Ovary (tissue), 9 donors: ENCODE results near the gene CELA2A. TPM values are rescaled to one million over a fixed set of nuclear protein-coding genes. Genes with fewer than 3 reads are reported as not detected.

ENCODE experiments used
- DNase-seq, 5 donors: peaks; one replicate each; pipeline ENCODE4 v3.0.0-alpha.2; 2019 to 2020
- H3K27ac ChIP-seq, 2 donors: fragments of 200-600 bp; one replicate each; pipeline versions ENCODE4 v1.5.1 to v1.8.0; 2019 to 2022
- H3K27me3 ChIP-seq: fragments of 200-600 bp; one replicate; pipeline ENCODE4 v1.8.0; 2022
- H3K36me3 ChIP-seq: fragments of 200-600 bp; sonication (generic); one replicate; pipeline ENCODE4 v1.5.1; 2019
- H3K4me1 ChIP-seq: one replicate; pipeline ENCODE4 v1.8.1; 2013; ENCODE audit warnings: mild to moderate bottlenecking, moderate library complexity; ENCODE audit not compliant: insufficient read depth
- H3K4me3 ChIP-seq: fragments of 200-600 bp; sonication (generic); one replicate; pipeline ENCODE4 v1.5.1; 2017
- H3K9me3 ChIP-seq, 2 donors: fragments of 200-600 bp in 1 of 2; sonication (generic) in 1 of 2; one replicate each; pipeline versions ENCODE4 v1.5.1 to v1.8.1; 2013 to 2019; ENCODE audit warnings: mild to moderate bottlenecking in 1 of 2, moderate library complexity in 1 of 2
- EP300 ChIP-seq: sonication (generic); formaldehyde crosslinking; IDR thresholded peaks from one replicate; pipeline ENCODE4 v1.6.1; 2017; ENCODE audit warnings: antibody characterized with exemption
- POLR2A ChIP-seq: fragments of 450-650 bp; IDR thresholded peaks from one replicate; pipeline ENCODE4 v1.6.1; 2017; ENCODE audit warnings: antibody characterized with exemption, mild to moderate bottlenecking, moderate library complexity
- WGBS, 3 donors: extraction: QIAGEN DNeasy Blood & Tissue Kit in 1 of 3; methylation state at CpG; one replicate each; pipeline versions ENCODE4 v1.1.5 to v1.1.7; 2013 to 2017; 5-methylcytosine and 5-hydroxymethylcytosine counted together
- intact Hi-C, 4 donors: fragments of 100-400 bp; cut with DNase I; formaldehyde crosslinking; loops; one replicate each; pipeline versions ENCODE4 v1.11.0 to v1.15.1; 2022 to 2023
- polyA plus RNA-seq, 2 donors: library from polyadenylated mRNA; stranded (reverse); fragments of 200-250 nt in 1 of 2; fragments of 350-450 nt in 1 of 2; fragmentation: Illumina TruSeq in 1 of 2; extraction: RNeasy Lipid Tissue Mini Kit (QIAGEN cat#74804) in 1 of 2; gene quantifications; one replicate each; pipeline ENCODE4 v1.2.3, GENCODE V29; 2013 to 2014
- total RNA-seq, 7 donors: library from RNA; depleted of rRNA in 2 of 7; stranded (reverse); fragments of >200 nt in 2 of 7; fragmentation: NEBNext Ultra II Directional in 3 of 7; extraction: Animal tissue kit (Norgen Biotek cat#: 25700) in 3 of 7; gene quantifications; one replicate each; pipeline versions ENCODE4 v1.1.0 to v1.2.4, GENCODE V29; 2016 to 2023
- TF ChIP-seq, protein P1 (sequence below), 3 donors: fragments of 450-650 bp in 2 of 3; fragments of 200-600 bp in 1 of 3; IDR thresholded peaks; one replicate each; pipeline versions ENCODE4 v1.5.1 to v1.8.0; 2016 to 2022; ENCODE audit warnings: antibody characterized with exemption in 3 of 3, mild to moderate bottlenecking in 1 of 3
- donor health status: DM: no; HTN: no; CAD: no; lungs with moderate emphysema.
- donor health status: DM: no; HTN: no; CAD: no.
- donor health status: Bipolar disorder and iron deficiency.
- donor health status: DM: yes; HTN: yes; CAD: no.
- donor health status: DM: no; HTN: no; CAD: no.
- donor health status: DM: yes; HTN: yes; CAD: no.

The CELA2A gene
- total and polyA plus RNA-seq, 9 donors, result 0.92 to 9.4 (median 5.0) TPM; not detected in 5

DNA sequence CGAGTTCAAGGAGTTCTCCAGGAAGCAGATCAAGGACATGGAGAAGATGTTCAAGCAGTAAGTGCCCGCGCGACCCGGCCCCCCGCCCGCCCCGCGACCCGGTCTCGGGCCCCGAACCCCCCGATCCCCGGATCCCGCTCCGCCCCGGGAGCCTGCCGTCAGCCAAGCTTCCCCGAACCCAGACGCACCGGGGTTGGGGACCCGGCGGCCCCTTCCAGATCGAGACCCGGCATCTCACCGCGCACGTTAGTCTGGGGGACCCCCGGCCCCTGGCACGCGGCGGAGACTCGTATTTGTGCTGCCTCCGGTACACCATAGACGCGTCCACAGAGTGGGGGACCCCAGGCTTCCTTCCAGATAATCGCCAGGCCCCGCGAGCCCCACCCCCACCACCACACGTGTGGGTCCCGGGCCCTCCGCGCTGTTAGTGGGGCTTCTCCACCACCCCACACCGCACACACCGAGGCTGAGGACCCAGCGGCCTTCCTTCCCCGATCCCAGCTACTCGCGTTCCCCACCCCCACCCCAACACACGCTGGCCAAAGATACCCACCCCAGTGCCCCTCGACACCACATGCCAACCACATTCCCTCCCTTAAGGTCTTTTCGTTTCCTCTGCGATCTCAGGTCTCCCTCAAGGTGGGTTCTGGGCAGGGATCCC, 46.2 kb upstream of the CELA2A start:
- Histone ChIP-seq H3K4me1 (peaks cover 10% of the 10 kb centered on the region), H3K4me3 (peak overlapping the region; percentile 74), H3K36me3 (no peaks in the 10 kb centered on the region), H3K27ac (peak overlapping the region in 1 of 2 donors; percentile 55), H3K27me3 (no peaks in the 10 kb centered on the region), H3K9me3 (no peaks in the 10 kb centered on the region)
- TF ChIP-seq POLR2A (no peak), EP300 (no peak)
- TF ChIP-seq, protein P1, sequence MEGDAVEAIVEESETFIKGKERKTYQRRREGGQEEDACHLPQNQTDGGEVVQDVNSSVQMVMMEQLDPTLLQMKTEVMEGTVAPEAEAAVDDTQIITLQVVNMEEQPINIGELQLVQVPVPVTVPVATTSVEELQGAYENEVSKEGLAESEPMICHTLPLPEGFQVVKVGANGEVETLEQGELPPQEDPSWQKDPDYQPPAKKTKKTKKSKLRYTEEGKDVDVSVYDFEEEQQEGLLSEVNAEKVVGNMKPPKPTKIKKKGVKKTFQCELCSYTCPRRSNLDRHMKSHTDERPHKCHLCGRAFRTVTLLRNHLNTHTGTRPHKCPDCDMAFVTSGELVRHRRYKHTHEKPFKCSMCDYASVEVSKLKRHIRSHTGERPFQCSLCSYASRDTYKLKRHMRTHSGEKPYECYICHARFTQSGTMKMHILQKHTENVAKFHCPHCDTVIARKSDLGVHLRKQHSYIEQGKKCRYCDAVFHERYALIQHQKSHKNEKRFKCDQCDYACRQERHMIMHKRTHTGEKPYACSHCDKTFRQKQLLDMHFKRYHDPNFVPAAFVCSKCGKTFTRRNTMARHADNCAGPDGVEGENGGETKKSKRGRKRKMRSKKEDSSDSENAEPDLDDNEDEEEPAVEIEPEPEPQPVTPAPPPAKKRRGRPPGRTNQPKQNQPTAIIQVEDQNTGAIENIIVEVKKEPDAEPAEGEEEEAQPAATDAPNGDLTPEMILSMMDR (IDR thresholded peaks at IDR 0.05), result no peak
- intact Hi-C loops, result no loop called here
- 2% methylated on average over 29 to 53 of the region's 53 CpGs for WGBS, 3 donors
- DNase-seq, result peak in 2 of 5 donors; percentile 28 to 34

DNA sequence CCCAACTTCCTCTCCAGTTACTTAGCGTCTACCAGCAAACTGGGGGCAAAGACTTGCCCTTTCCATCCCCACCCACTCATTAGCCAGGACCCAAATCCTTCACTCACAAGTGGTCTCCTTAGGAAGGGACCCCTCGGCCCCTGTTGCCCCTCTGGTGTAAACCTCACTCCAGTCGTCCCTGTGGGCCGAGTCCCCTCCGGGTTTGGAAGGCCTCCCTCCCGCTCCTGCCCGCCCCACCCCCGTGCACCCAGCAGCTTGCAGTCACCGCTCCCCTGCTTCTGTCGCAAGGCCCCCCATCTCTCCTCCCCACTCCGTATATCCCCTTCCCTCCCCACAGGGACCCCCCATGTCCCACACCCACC, 45.7 kb upstream of the CELA2A start:
- Histone ChIP-seq H3K4me3 (peak overlapping the region; percentile 74), H3K27ac (no peak overlapping the region), H3K36me3 (no peaks in the 10 kb centered on the region), H3K9me3 (no peaks in the 10 kb centered on the region), H3K27me3 (no peaks in the 10 kb centered on the region), H3K4me1 (peaks cover 10% of the 10 kb centered on the region)
- 21 to 31% (median 27%) methylated on average over 11 of the region's 11 CpGs for WGBS, 3 donors
- TF ChIP-seq EP300 (no peak), POLR2A (no peak)
- TF ChIP-seq, protein P1 (IDR thresholded peaks at IDR 0.05), result no peak
- intact Hi-C loops, result no loop called here
- peak in 2 of 5 donors; percentile 23 to 39 for DNase-seq

DNA sequence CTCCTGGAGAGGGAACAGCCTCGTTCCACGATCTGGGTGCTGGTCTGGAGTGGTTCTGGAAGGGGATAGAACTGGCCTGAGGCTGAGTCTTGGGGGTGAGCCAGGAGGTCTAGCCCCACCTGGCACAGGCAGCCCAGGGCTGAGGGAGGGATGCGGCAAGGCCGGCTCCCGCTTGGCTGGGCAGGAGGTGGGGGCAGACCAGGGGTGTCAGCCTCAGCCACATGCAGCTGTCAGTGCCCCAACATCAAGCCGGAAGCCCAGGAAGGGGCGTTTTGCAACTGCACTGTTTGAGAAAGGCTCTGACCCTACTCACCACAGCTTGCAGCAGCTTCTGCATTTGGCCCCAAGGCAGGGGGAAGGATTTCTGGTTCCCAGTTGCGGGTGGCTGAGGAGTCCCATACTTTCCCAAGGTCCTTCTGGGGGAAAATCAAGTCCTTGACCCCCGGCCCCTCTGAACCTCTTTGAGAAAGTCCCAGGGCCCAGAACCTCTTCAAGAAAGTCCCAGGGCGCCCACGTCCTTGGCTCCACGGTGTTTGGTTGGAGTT, 44.9 kb upstream of the CELA2A start:
- peaks cover 17% of the 10 kb centered on the region for H3K4me1 ChIP-seq

DNA sequence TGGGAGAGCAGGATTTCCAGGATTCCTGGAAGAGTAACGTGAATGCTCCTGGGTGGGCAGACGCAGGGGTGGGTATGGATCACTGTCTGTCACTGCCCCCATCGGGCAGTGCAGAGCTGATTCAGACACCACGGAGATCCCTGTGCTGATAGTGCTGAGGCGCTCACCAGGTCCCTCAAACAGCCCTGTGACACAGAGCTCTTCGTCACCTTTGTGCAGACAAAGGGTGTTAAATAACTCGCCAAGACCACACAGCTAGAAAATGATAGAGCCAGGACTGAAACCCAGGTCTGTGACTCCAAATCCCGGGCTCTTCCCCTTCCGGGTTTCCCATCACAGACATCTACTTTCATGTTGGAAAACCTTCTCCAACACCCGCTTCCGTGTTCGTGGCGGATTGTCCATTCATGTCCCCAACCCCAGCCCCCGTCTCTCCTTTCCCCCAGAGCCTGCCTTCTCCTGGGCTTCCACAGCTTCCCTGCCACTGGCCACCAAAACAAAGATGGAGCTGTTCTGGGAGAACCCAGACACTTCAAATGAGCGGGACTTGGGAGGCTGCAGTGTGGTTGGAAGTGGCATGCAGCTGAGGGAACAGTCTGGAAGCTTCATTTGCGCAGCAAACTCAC, 44.2 kb upstream of the CELA2A start:
- Histone ChIP-seq H3K4me3 (no peak overlapping the region), H3K27ac (no peak overlapping the region), H3K4me1 (peaks cover 17% of the 10 kb centered on the region), H3K36me3 (no peaks in the 10 kb centered on the region), H3K9me3 (no peaks in the 10 kb centered on the region), H3K27me3 (no peaks in the 10 kb centered on the region)
- no peak for TF ChIP-seq POLR2A
- TF ChIP-seq EP300, result no peak
- TF ChIP-seq, protein P1 (IDR thresholded peaks at IDR 0.05), result no peak
- WGBS, 3 donors, result 64 to 85% (median 80%) methylated on average over 16 of the region's 16 CpGs
- no peak for DNase-seq
- intact Hi-C loops, result no loop called here

More for the DNA sequence above, 44.9 kb upstream of the CELA2A start:
- Histone ChIP-seq H3K27me3 (no peaks in the 10 kb centered on the region), H3K27ac (no peak overlapping the region), H3K36me3 (no peaks in the 10 kb centered on the region), H3K9me3 (no peaks in the 10 kb centered on the region), H3K4me3 (peak overlapping the region; percentile 74)
- 30 to 48% (median 40%) methylated on average over 12 of the region's 12 CpGs for WGBS, 3 donors
- intact Hi-C loops, result no loop called here
- TF ChIP-seq, protein P1 (IDR thresholded peaks at IDR 0.05), result no peak
- TF ChIP-seq POLR2A (no peak), EP300 (no peak)
- DNase-seq, result peak in 2 of 5 donors; percentile 24 to 36
